B cell (primary cell): ENCODE data around the gene KIAA0586.

ENCODE experiments used
- EZH2 ChIP-seq: IDR thresholded peaks from 2 replicates; pipeline ENCODE4 v1.6.1; 2012; ENCODE audit warnings: borderline replicate concordance, low read depth, mild to moderate bottlenecking, moderate library complexity, low read length; ENCODE audit not compliant: insufficient read depth, poor library complexity, severe bottlenecking
- TF ChIP-seq, protein P1 (sequence below): fragments of 200-600 bp; IDR thresholded peaks from one replicate; pipeline ENCODE4 v1.8.0; 2022; ENCODE audit warnings: antibody characterized with exemption, mild to moderate bottlenecking

DNA sequence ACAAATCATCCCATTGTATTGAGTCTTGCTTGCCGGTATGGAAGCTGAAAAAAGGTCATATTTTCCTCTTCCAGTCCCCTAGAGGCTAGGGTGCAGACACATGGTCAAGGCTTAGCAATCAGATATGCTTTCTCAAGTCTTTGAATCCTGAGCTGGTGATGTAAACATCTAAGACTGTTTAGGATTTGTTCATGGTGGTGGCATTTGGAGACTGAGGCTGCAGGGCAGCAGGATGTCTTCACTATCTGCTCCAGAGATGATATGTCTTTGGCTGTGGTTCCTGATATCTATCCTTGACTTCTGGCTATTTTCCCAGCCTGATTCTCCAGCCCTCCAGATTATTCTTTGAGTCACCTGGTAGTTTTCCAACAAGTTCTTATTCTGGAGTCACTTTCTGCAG lies 159.8 kb downstream of the KIAA0586 start:
- TF ChIP-seq, protein P1, sequence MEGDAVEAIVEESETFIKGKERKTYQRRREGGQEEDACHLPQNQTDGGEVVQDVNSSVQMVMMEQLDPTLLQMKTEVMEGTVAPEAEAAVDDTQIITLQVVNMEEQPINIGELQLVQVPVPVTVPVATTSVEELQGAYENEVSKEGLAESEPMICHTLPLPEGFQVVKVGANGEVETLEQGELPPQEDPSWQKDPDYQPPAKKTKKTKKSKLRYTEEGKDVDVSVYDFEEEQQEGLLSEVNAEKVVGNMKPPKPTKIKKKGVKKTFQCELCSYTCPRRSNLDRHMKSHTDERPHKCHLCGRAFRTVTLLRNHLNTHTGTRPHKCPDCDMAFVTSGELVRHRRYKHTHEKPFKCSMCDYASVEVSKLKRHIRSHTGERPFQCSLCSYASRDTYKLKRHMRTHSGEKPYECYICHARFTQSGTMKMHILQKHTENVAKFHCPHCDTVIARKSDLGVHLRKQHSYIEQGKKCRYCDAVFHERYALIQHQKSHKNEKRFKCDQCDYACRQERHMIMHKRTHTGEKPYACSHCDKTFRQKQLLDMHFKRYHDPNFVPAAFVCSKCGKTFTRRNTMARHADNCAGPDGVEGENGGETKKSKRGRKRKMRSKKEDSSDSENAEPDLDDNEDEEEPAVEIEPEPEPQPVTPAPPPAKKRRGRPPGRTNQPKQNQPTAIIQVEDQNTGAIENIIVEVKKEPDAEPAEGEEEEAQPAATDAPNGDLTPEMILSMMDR, result no peak
- no peak for TF ChIP-seq EZH2
